ENCODE results near the gene PRDM2. TPM values are rescaled to one million over a fixed set of nuclear protein-coding genes. Genes with fewer than 3 reads are reported as not detected.

Gene PRDM2
- total RNA-seq, 2 experiments from 2014 or later, result 136 to 140 TPM

DNA sequence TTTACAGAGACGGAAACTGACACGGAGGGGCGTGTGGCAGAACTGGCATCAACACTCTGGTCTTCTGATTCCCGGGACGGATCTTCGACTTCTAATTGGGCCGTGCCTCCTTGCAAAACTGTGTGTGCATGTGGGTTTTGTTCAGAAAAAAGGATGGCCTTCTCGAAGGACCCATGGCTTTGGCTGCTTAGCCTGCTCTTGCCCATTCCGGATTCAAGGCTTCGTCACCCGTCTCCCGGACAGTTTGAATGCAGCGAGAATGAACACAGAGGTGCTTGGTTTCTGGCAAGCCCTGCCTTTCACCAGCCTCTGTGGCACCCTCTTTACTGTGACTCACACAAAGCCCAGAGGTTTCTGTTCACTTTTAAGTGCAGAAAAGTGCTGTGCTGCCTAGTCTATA lies 120.1 kb downstream of the PRDM2 start:
- no peak overlapping the region for H3K27ac ChIP-seq (ENCODE audit: low read depth in 1 of 2, low read length in 2 of 2)
- POLR2A ChIA-PET, result no interaction called here
- no peak overlapping the region for H3K4me3 ChIP-seq (ENCODE audit: low read length)
- Mint-ChIP-seq H3K36me3 (ENCODE audit: low read depth) (peaks cover 33% of the 10 kb centered on the region), H3K4me1 (ENCODE audit: low read depth) (no peaks in the 10 kb centered on the region), H3K4me3 (no peak overlapping the region), H3K27ac (no peak overlapping the region), H3K9me3 (no peaks in the 10 kb centered on the region), H3K27me3 (no peaks in the 10 kb centered on the region)
- intact Hi-C loops (cut with DNase I, micrococcal nuclease), result no loop called here
- no peaks in the 10 kb centered on the region for H3K4me1 ChIP-seq (ENCODE audit: insufficient read depth, low read length)
- no peaks in the 10 kb centered on the region for H3K9me3 ChIP-seq (ENCODE audit: control insufficient read depth in 1 of 2, insufficient read depth in 1 of 2, low read length in 2 of 2)
- no peaks in the 10 kb centered on the region for H3K27me3 ChIP-seq (ENCODE audit: control insufficient read depth in 1 of 2, insufficient read depth in 2 of 2, low read length in 2 of 2)
- no peak for DNase-seq
- TF ChIP-seq, protein P1, sequence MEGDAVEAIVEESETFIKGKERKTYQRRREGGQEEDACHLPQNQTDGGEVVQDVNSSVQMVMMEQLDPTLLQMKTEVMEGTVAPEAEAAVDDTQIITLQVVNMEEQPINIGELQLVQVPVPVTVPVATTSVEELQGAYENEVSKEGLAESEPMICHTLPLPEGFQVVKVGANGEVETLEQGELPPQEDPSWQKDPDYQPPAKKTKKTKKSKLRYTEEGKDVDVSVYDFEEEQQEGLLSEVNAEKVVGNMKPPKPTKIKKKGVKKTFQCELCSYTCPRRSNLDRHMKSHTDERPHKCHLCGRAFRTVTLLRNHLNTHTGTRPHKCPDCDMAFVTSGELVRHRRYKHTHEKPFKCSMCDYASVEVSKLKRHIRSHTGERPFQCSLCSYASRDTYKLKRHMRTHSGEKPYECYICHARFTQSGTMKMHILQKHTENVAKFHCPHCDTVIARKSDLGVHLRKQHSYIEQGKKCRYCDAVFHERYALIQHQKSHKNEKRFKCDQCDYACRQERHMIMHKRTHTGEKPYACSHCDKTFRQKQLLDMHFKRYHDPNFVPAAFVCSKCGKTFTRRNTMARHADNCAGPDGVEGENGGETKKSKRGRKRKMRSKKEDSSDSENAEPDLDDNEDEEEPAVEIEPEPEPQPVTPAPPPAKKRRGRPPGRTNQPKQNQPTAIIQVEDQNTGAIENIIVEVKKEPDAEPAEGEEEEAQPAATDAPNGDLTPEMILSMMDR (IDR thresholded peaks at IDR 0.05), result no peak
- CTCF ChIA-PET, result no interaction called here
- H3K36me3 ChIP-seq (ENCODE audit: insufficient read depth, low read length), result peaks cover 9% of the 10 kb centered on the region
- ATAC-seq (ENCODE audit: poor library complexity), result no peak

DNA sequence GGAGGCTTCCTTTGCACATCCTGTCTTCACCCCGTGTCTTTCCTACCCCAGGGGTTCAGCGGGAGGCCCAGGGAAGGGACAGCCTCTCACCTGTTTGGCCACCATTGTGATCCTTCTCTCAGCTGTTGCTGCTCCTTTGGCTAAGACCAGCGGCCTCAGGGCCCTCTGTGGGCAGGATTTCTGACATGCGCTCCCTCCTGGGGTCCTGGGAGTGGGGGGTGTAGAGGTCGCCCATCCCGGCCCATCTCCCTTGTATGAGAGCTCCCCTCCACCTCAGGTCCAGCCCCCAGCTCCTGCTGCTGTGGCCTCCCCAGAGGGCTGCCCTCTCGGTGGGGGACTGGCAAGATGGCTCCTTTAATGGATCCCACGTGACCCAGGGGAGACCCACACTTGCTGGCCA lies 120.5 kb downstream of the PRDM2 start:
- CTCF ChIA-PET, result no interaction called here
- H3K4me1 Mint-ChIP-seq (ENCODE audit: low read depth), result no peaks in the 10 kb centered on the region

GRCh38 chr1:13823126-13823880 lies 123.3 kb downstream of the PRDM2 start:
- Mint-ChIP-seq H3K9me3 (no peaks in the 10 kb centered on the region), H3K4me1 (ENCODE audit: low read depth) (no peaks in the 10 kb centered on the region), H3K27me3 (no peaks in the 10 kb centered on the region), H3K36me3 (ENCODE audit: low read depth) (peaks cover 25% of the 10 kb centered on the region), H3K27ac (no peak overlapping the region), H3K4me3 (no peak overlapping the region)
- no peaks in the 10 kb centered on the region for H3K27me3 ChIP-seq (ENCODE audit: control insufficient read depth in 1 of 2, insufficient read depth in 2 of 2, low read length in 2 of 2)
- ATAC-seq (ENCODE audit: poor library complexity) (no peak), DNase-seq (no peak)
- ChIA-PET CTCF (no interaction called here), POLR2A (no interaction called here)
- intact Hi-C loops (cut with DNase I, micrococcal nuclease), result no loop called here
- H3K27ac ChIP-seq (ENCODE audit: low read depth in 1 of 2, low read length in 2 of 2), result no peak overlapping the region
- no peaks in the 10 kb centered on the region for H3K9me3 ChIP-seq (ENCODE audit: control insufficient read depth in 1 of 2, insufficient read depth in 1 of 2, low read length in 2 of 2)
- TF ChIP-seq, protein P1 (IDR thresholded peaks at IDR 0.05), result no peak
- peaks cover 9% of the 10 kb centered on the region for H3K36me3 ChIP-seq (ENCODE audit: insufficient read depth, low read length)
- H3K4me3 ChIP-seq (ENCODE audit: low read length), result no peak overlapping the region
- H3K4me1 ChIP-seq (ENCODE audit: insufficient read depth, low read length), result no peaks in the 10 kb centered on the region

More for the DNA sequence above, 120.5 kb downstream of the PRDM2 start:
- H3K27ac ChIP-seq (ENCODE audit: low read depth in 1 of 2, low read length in 2 of 2), result no peak overlapping the region
- no peaks in the 10 kb centered on the region for H3K9me3 ChIP-seq (ENCODE audit: control insufficient read depth in 1 of 2, insufficient read depth in 1 of 2, low read length in 2 of 2)
- Mint-ChIP-seq H3K9me3 (no peaks in the 10 kb centered on the region), H3K27ac (no peak overlapping the region), H3K27me3 (no peaks in the 10 kb centered on the region), H3K4me3 (no peak overlapping the region), H3K36me3 (ENCODE audit: low read depth) (peaks cover 33% of the 10 kb centered on the region)
- ATAC-seq (ENCODE audit: poor library complexity) (no peak), DNase-seq (no peak)
- TF ChIP-seq, protein P1 (IDR thresholded peaks at IDR 0.05), result no peak
- intact Hi-C loops (cut with DNase I, micrococcal nuclease), result no loop called here
- no peaks in the 10 kb centered on the region for H3K4me1 ChIP-seq (ENCODE audit: insufficient read depth, low read length)
- no peak overlapping the region for H3K4me3 ChIP-seq (ENCODE audit: low read length)
- H3K27me3 ChIP-seq (ENCODE audit: control insufficient read depth in 1 of 2, insufficient read depth in 2 of 2, low read length in 2 of 2), result no peaks in the 10 kb centered on the region
- peaks cover 9% of the 10 kb centered on the region for H3K36me3 ChIP-seq (ENCODE audit: insufficient read depth, low read length)
- POLR2A ChIA-PET, result no interaction called here
